ENCODE results near the gene KCNN1. TPM values are rescaled to one million over a fixed set of nuclear protein-coding genes. Genes with fewer than 3 reads are reported as not detected.

The KCNN1 gene
- total and polyA plus RNA-seq, 9 of the 15 experiments (the other 6 are each of a cell fraction or from before 2014, with no cell fraction given): 0.01 to 6.2 (median 0.72) TPM

GRCh38 chr19:17933414-17934129, 33.3 kb upstream of the KCNN1 start (continued):
- TF ChIP-seq ZZZ3 (IDR thresholded peaks at IDR 0.05) (no peak), ZNF354B (CRISPR knock-in tag; IDR thresholded peaks at IDR 0.05) (no peak)

GRCh38 chr19:17936379-17936778, 30.5 kb upstream of the KCNN1 start:
- H3K27ac ChIP-seq (ENCODE audit: extremely low read depth, low read depth, low read length): no peak overlapping the region
- ChIA-PET CTCF (ENCODE audit: low intra/inter-chr PET ratio) (no interaction called here), POLR2A (interaction anchor here (0.6 to 1.6 kb wide), 2 partner anchors 53 to 71 kb away, joined by 3 to 4 read pairs; no protein-coding TSS in a partner anchor)
- peaks cover 12 to 18% of the 10 kb centered on the region in 2 experiments; a peak in 4 of 5 replicates for H3K4me1 ChIP-seq (replicated peaks in 1 of 2; ENCODE audit: control insufficient read depth in 2 of 2, insufficient read depth in 2 of 2, low read length in 2 of 2)
- no peaks in the 10 kb centered on the region for H3K27me3 ChIP-seq (ENCODE audit: control insufficient read depth in 2 of 2, insufficient read depth in 2 of 2, low read length in 2 of 2)
- H3K4me2 ChIP-seq (ENCODE audit: insufficient read depth, low read length): no peak overlapping the region
- H3K9ac ChIP-seq (ENCODE audit: insufficient read depth in 1 of 2, low read depth in 2 of 2, low read length in 2 of 2): no peak overlapping the region
- no peak overlapping the region for H3K4me3 ChIP-seq
- in situ Hi-C loops (cut with MboI): loop anchor here (5.0 kb wide), 1 partner anchor 121 kb away; no protein-coding TSS in a partner anchor
- no peak for FAIRE-seq
- no peak overlapping the region for H2AFZ ChIP-seq (ENCODE audit: low read depth, low read length)
- DNase-seq (ENCODE audit: extremely low read depth in 1 of 4, low spot score in 3 of 4): no peak
- no peaks in the 10 kb centered on the region for H4K20me1 ChIP-seq (replicated peaks; ENCODE audit: control insufficient read depth, insufficient read depth, low read length)
- peaks cover 24% of the 10 kb centered on the region for H3K79me2 ChIP-seq (ENCODE audit: control insufficient read depth, insufficient read depth, low read length)
- 90% methylated on average over 17 of the region's 21 CpGs for WGBS (ENCODE audit: insufficient coverage, low coverage, missing lambda C conversion rate)
- H3K9me1 ChIP-seq (ENCODE audit: control insufficient read depth, insufficient read depth, low read length): no peaks in the 10 kb centered on the region
- no peak for ATAC-seq
- peaks cover 33% of the 10 kb centered on the region; the same call in 1 of the 3 replicates for H3K36me3 ChIP-seq (ENCODE audit: control insufficient read depth, insufficient read depth, low read length)
- intact Hi-C loops (cut with micrococcal nuclease): no loop called here
- H3K9me3 ChIP-seq (replicated peaks; ENCODE audit: control insufficient read depth, insufficient read depth, low read depth, low read length): no peaks in the 10 kb centered on the region
- BruUV-seq (replicated peaks): no TSS peak
- no peak for TF ChIP-seq ZNF639 (CRISPR knock-in tag; conservative IDR thresholded peaks at IDR 0.05 in 1 of 2, IDR thresholded peaks at IDR 0.05 in 1 of 2)

Measured in K562 (cell line).